RWPE2 (cell line): ENCODE results near the gene FAM124A.

Source experiments
- ATAC-seq: fragments of 200-7000 bp; cut with Tn5 transposase; 3 replicates; pipeline ENCODE4 v1.9.1; 2021; ENCODE audit warnings: low read depth
- DNase-seq: peaks from one replicate; pipeline ENCODE4 v3.0.0-alpha.2; 2020; ENCODE audit warnings: low spot score
- H3K27ac ChIP-seq: fragments of 450-650 bp; 2 replicates; pipeline ENCODE4 v1.5.1; 2017; ENCODE audit warnings: mild to moderate bottlenecking; ENCODE audit not compliant: poor library complexity, severe bottlenecking
- H3K27me3 ChIP-seq: fragments of 250-450 bp; sonication (Bioruptor Pico); 2 replicates; pipeline ENCODE4 v1.5.1; 2021; ENCODE audit warnings: mild to moderate bottlenecking, moderate library complexity; ENCODE audit not compliant: insufficient read depth, poor library complexity, severe bottlenecking
- H3K36me3 ChIP-seq: fragments of 250-450 bp; sonication (Bioruptor Pico); 2 replicates; pipeline ENCODE4 v1.5.1; 2020; ENCODE audit warnings: low read depth, mild to moderate bottlenecking, moderate library complexity
- H3K4me1 ChIP-seq: fragments of 250-450 bp; sonication (Bioruptor Pico); 2 replicates; pipeline ENCODE4 v1.5.1; 2021; ENCODE audit warnings: mild to moderate bottlenecking, moderate library complexity; ENCODE audit not compliant: insufficient read depth, poor library complexity, severe bottlenecking
- H3K4me3 ChIP-seq: fragments of 250-450 bp; sonication (Bioruptor Pico); 2 replicates; pipeline ENCODE4 v1.5.1; 2021; ENCODE audit warnings: mild to moderate bottlenecking, moderate library complexity; ENCODE audit not compliant: severe bottlenecking
- H3K9me3 ChIP-seq: fragments of 250-450 bp; sonication (Bioruptor Pico); 2 replicates; pipeline ENCODE4 v1.5.1; 2021; ENCODE audit warnings: mild to moderate bottlenecking, moderate library complexity; ENCODE audit not compliant: severe bottlenecking
- TF ChIP-seq, protein P1 (sequence below): fragments of 450-650 bp; IDR thresholded peaks from one replicate; pipeline ENCODE4 v1.5.1; 2017; ENCODE audit warnings: mild to moderate bottlenecking, moderate library complexity; ENCODE audit not compliant: poor library complexity, severe bottlenecking

The FAM124A gene

DNA sequence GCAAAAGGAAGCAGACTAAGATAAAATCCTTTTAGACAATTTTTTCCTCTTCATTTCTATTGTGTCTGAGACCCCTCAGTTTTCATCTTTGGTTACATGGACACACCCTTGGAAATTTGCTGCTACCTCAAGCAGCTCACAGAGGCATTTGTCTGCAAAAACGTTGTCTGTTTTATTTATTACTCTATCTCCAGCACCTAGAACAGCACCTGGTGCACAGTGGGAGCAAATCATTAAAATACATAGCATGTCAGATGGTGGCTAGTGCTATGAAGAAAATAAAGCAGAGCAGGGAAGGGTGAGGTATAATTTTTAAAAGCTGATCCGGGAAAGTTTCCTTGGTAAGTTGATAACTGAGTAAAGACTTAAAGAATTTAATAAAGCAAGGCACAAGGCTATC is 14.3 kb upstream of the FAM124A start:
- no peak overlapping the region for H3K27ac ChIP-seq
- no peaks in the 10 kb centered on the region for H3K9me3 ChIP-seq
- TF ChIP-seq, protein P1, sequence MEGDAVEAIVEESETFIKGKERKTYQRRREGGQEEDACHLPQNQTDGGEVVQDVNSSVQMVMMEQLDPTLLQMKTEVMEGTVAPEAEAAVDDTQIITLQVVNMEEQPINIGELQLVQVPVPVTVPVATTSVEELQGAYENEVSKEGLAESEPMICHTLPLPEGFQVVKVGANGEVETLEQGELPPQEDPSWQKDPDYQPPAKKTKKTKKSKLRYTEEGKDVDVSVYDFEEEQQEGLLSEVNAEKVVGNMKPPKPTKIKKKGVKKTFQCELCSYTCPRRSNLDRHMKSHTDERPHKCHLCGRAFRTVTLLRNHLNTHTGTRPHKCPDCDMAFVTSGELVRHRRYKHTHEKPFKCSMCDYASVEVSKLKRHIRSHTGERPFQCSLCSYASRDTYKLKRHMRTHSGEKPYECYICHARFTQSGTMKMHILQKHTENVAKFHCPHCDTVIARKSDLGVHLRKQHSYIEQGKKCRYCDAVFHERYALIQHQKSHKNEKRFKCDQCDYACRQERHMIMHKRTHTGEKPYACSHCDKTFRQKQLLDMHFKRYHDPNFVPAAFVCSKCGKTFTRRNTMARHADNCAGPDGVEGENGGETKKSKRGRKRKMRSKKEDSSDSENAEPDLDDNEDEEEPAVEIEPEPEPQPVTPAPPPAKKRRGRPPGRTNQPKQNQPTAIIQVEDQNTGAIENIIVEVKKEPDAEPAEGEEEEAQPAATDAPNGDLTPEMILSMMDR, result no peak
- peaks cover 37% of the 10 kb centered on the region for H3K27me3 ChIP-seq
- no peaks in the 10 kb centered on the region for H3K36me3 ChIP-seq
- ATAC-seq (no peak), DNase-seq (no peak)
- H3K4me3 ChIP-seq, result no peak overlapping the region
- H3K4me1 ChIP-seq, result no peaks in the 10 kb centered on the region

DNA sequence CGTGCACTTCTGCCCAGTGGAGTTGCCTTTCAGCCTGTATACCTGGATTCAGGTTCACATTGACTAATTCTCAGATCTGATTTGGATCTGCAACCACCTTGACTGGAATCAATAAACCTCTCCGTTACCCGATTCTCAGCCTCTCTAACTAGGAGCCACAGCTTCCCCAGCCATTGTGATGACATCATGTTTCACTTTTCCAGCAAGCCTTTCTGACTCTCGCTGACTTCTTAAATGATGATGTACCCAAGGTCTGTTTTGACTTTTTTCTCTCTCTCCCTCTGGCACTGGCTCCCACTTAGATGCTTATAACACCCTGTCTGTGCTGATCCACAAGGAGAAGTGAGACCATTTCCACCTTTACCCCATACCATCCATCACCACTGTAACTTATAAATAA is 13.5 kb upstream of the FAM124A start:
- H3K4me1 ChIP-seq, result no peaks in the 10 kb centered on the region
- no peaks in the 10 kb centered on the region for H3K9me3 ChIP-seq
- H3K36me3 ChIP-seq, result no peaks in the 10 kb centered on the region
- TF ChIP-seq, protein P1, result no peak
- no peak overlapping the region for H3K4me3 ChIP-seq
- H3K27ac ChIP-seq, result no peak overlapping the region
- DNase-seq (no peak), ATAC-seq (no peak)
- peaks cover 46% of the 10 kb centered on the region for H3K27me3 ChIP-seq

DNA sequence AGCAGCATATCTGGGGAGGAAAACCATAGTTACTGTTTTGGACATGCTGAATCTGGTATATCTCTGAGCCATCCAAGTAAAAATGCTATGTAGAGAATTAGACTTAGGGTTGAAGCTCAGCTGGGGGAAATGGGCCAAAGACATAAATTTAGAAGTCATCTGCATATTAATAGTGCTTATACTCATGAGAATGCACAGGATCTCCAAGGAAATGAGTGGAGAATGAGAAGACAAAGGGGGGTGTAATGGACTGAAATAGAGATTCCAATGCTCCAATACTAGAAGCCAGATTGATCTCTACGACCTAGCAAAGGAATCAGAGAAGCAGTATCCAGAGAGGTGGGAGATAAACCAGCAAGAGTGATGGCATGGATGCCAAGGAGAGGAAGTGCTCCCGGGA is 10.3 kb upstream of the FAM124A start:
- H3K27ac ChIP-seq, result no peak overlapping the region
- DNase-seq (no peak), ATAC-seq (no peak)
- H3K27me3 ChIP-seq, result peaks cover 46% of the 10 kb centered on the region
- TF ChIP-seq, protein P1, result no peak
- no peaks in the 10 kb centered on the region for H3K4me1 ChIP-seq
- H3K4me3 ChIP-seq, result no peak overlapping the region
- no peaks in the 10 kb centered on the region for H3K36me3 ChIP-seq
- no peaks in the 10 kb centered on the region for H3K9me3 ChIP-seq

DNA sequence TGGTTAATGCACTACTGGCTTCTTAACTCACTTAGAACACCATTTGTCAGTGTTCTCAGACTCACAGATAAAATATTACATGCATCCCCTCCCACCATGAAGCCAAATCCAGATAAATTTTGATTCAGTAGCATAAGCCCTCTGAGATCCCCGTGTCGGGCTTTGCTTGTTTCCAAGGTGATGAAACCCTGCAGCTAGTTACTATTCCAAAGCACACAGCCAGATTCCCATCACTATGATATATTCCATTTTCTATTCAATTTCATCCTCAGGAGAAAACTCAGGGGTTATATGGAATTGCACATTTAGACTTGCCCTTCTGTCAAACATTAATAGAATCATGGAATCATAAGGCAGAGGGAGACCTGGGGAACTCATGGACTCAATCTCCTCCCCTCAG is 9.4 kb upstream of the FAM124A start:
- Histone ChIP-seq H3K27ac (no peak overlapping the region), H3K4me1 (no peaks in the 10 kb centered on the region), H3K36me3 (no peaks in the 10 kb centered on the region), H3K27me3 (peaks cover 44% of the 10 kb centered on the region), H3K4me3 (no peak overlapping the region), H3K9me3 (no peaks in the 10 kb centered on the region)
- ATAC-seq (no peak), DNase-seq (no peak)
- TF ChIP-seq, protein P1, result no peak

DNA sequence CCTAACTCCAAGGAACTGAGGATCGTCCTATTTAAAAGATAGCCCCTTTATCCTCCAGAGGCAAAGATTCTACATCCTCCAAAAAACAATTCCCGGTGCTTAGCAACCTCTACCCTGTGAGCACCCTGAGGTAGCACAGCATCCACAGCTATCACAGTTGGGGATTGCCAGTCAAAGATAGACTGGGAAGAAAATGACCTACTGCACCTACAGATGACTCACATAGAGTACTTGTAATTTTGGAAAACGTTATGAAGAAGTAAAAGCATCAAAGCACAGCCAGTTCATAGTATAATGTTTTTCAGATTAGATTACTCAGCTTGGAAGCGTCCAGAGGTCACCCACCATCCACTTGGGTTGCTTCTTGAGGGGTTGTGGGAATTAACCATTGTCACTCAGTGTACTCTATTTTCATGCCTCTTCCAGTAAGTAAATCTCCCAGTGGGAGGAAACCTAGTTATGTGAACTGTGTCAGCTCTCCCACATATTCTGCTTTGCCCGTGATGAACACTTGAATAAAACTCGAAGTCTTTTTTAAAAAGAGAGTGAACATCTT is 8.9 kb upstream of the FAM124A start:
- no peak overlapping the region for H3K27ac ChIP-seq
- ATAC-seq (no peak), DNase-seq (no peak)
- TF ChIP-seq, protein P1, result no peak
- H3K9me3 ChIP-seq, result no peaks in the 10 kb centered on the region
- H3K36me3 ChIP-seq, result no peaks in the 10 kb centered on the region
- H3K4me3 ChIP-seq, result no peak overlapping the region
- H3K4me1 ChIP-seq, result no peaks in the 10 kb centered on the region
- H3K27me3 ChIP-seq, result peaks cover 39% of the 10 kb centered on the region
